Epithelial cell of esophagus (primary cell): ENCODE data around the gene OBP2A.

Source experiments
- DNase-seq: peaks from one replicate; pipeline ENCODE4 v3.0.0; 2010; ENCODE audit warnings: low read depth
- H3K4me3 ChIP-seq: 2 replicates; pipeline ENCODE4 v1.5.1; 2011; ENCODE audit warnings: mild to moderate bottlenecking, low read length, control low read depth
- TF ChIP-seq, protein P1 (sequence below): IDR thresholded peaks from 2 replicates; pipeline ENCODE4 v1.5.1; 2011; ENCODE audit warnings: low read depth, mild to moderate bottlenecking, low read length, control low read depth, inconsistent platforms; ENCODE audit not compliant: insufficient read depth; ENCODE audit errors: missing control alignments

Gene OBP2A

DNA sequence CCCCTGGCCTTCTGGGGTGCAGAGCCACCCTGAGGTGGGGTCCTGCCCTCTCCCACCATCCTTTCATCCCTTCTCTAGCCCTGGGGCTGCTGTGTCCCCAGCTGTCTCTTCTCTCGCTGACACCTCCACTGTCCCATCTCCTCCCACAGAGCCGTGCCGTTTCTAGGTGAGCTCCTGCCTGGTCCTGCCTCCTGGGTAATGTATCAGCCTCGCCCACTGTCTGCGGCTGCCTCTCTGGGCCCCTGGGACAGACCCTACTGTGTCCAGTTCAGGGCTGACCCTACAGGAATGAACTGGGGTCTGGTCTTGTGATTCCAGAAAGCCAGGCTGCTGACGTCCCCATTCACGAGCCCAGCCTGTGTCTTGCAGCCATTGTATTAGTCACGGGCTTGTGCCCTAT is 19.7 kb downstream of the OBP2A start:
- H3K4me3 ChIP-seq, result no peak overlapping the region
- DNase-seq, result no peak
- TF ChIP-seq, protein P1, sequence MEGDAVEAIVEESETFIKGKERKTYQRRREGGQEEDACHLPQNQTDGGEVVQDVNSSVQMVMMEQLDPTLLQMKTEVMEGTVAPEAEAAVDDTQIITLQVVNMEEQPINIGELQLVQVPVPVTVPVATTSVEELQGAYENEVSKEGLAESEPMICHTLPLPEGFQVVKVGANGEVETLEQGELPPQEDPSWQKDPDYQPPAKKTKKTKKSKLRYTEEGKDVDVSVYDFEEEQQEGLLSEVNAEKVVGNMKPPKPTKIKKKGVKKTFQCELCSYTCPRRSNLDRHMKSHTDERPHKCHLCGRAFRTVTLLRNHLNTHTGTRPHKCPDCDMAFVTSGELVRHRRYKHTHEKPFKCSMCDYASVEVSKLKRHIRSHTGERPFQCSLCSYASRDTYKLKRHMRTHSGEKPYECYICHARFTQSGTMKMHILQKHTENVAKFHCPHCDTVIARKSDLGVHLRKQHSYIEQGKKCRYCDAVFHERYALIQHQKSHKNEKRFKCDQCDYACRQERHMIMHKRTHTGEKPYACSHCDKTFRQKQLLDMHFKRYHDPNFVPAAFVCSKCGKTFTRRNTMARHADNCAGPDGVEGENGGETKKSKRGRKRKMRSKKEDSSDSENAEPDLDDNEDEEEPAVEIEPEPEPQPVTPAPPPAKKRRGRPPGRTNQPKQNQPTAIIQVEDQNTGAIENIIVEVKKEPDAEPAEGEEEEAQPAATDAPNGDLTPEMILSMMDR, result no peak

DNA sequence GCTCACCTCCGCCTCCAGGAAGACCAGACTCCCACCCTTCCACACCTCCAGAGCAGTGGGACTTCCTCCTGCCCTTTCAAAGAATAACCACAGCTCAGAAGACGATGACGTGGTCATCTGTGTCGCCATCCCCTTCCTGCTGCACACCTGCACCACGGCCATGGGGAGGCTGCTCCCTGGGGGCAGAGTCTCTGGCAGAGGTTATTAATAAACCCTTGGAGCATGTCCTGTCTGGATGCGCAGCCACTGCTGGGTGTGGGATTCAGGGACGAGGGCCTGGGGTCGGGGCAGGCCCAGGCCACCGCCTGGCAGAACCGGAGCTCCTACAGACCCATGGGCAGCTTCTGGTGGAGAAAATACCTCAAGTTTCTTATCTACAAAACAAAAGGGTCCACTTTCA is 20.6 kb downstream of the OBP2A start:
- TF ChIP-seq, protein P1, result no peak
- DNase-seq, result no peak
- H3K4me3 ChIP-seq, result no peak overlapping the region

DNA sequence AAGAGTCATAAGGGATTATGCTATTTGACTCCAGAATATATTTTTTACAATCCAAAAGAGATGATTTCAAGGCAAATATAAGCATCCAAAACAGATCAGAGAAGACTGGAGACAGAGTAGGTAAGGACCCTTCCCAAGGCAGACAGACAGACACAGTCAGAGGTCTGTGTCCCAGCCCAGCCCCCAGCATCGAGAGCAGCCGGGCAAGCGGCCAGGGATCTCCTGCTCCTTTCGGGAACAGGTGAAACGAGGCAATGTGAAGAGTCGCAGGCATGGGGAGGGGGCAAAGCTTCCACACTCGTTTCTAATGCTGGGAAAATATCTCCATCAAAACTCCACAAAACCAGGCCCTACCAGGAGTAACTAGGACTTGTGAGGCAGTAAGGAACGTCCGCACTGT is 21.4 kb downstream of the OBP2A start:
- no peak for DNase-seq

DNA sequence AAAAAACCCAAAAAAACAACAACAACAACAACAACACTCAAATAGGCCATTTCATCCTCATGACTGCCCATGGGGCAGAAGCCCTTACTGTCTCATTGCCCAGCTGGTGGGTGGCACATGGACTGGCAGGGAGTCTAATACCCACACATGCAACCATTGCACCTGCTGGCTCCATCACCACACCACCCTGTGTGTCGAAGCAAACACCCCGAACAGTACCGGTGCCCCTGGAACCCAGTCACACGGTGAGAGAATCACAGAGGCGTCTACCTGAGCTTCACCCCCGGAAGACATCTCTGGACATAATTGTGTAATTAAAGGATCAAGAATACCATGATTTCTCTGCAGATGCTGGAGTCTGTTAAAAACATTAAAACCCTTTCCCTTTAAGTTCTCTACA is 22.1 kb downstream of the OBP2A start:
- TF ChIP-seq, protein P1, result no peak
- DNase-seq, result no peak
- no peak overlapping the region for H3K4me3 ChIP-seq

More for the DNA sequence above, 21.4 kb downstream of the OBP2A start:
- no peak overlapping the region for H3K4me3 ChIP-seq
- TF ChIP-seq, protein P1, result no peak

DNA sequence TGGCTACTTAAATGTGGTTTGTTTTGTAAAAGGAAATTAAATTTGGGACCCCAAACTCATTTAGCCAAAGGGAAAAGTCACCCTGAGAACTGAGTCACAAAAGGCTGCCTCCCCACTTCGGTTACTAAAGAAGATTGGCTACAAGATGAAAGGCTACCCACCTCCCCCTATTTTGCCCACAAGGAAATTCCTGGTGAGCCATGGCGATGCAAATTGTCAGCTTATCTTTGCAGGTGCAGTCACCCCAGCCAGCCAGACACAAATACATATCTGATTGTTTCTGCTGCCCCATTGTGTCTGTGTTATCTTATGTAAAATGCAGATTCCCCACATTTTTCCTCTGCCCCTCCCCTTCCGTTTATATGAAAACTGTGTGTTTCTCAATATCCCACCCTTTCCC is 24.5 kb downstream of the OBP2A start:
- no peak for DNase-seq
- TF ChIP-seq, protein P1, result no peak

DNA sequence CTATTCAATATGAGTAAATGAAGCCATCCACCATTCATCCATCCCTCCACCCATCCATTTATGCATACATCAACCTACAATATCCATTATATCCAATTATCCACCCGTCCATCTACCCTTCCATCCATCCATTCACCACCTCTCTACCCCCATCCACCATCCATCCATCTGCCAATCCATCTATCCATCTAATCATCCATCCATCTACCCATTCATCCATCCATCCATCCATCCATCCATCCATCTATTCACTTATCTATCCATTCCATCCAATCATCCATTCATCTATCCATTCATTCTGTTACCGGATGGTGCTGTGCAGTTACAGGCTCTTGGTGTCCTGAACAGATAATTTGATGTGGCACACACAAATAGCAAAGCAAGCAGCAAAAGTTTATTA is 26.3 kb downstream of the OBP2A start:
- TF ChIP-seq, protein P1, result no peak
- DNase-seq, result no peak

More for the DNA sequence above, 24.5 kb downstream of the OBP2A start:
- H3K4me3 ChIP-seq, result no peak overlapping the region

DNA sequence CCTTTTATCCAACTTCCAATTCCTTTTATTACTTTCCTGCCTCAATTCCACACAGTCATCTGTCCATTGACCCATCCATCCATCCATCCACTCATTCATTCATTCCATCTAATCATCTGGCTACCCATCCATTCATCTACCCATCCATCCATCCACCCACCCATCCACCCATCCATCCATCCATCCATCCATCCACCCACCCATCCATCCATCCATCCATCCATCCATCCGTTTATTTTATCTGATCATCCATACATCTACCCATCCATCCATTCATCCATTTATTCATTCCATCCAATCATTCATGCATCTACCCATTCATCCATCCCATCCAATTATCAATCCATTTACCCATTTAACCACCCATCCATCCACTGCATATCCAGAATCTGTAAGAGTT is 27.2 kb downstream of the OBP2A start:
- TF ChIP-seq, protein P1, result no peak
- no peak for DNase-seq

More for the DNA sequence above, 26.3 kb downstream of the OBP2A start:
- H3K4me3 ChIP-seq, result no peak overlapping the region

More for the DNA sequence above, 27.2 kb downstream of the OBP2A start:
- no peak overlapping the region for H3K4me3 ChIP-seq
